ENCODE measurements around the gene GJB3.
"Not testable (repeated sequence)": the region's sequence is repeated elsewhere in the genome, so short reads cannot be mapped to it uniquely, and the experiment has no call there.

Gene GJB3

GRCh38 chr1:34786521-34787325, 5.7 kb downstream of the GJB3 start:
- peak; percentile 89 for DNase-seq

- DNase-seq, result peak; percentile 70
These were observed 6.7 kb downstream of the GJB3 start for GRCh38 chr1:34787461-34788420.

- DNase-seq, result no peak
These were observed 10.0 kb downstream of the GJB3 start for GRCh38 chr1:34790985-34791384.

GRCh38 chr1:34792424-34792823, 11.4 kb downstream of the GJB3 start:
- no peak for DNase-seq

GRCh38 chr1:34792868-34793727, 12.1 kb downstream of the GJB3 start, which contains the start of gene GJA4:
GJA4 (plus strand) TSS chr1:34792999; CDS start chr1:34794214, 1,215 bp downstream.
- DNase-seq, result no peak

GRCh38 chr1:34794001-34794789, 13.2 kb downstream of the GJB3 start:
- DNase-seq, result no peak

GRCh38 chr1:34794790-34795180, 13.8 kb downstream of the GJB3 start:
- DNase-seq, result no peak

GRCh38 chr1:34795916-34796315, 14.9 kb downstream of the GJB3 start:
- DNase-seq, result no peak

GRCh38 chr1:34796990-34797389, 16.0 kb downstream of the GJB3 start:
- DNase-seq, result no peak

GRCh38 chr1:34800214-34800613, 19.2 kb downstream of the GJB3 start:
- DNase-seq, result no peak

GRCh38 chr1:34803770-34804169, 22.8 kb downstream of the GJB3 start:
- no peak for DNase-seq

GRCh38 chr1:34806396-34806795, 25.4 kb downstream of the GJB3 start:
- no peak for DNase-seq

GRCh38 chr1:34808051-34808810, 27.2 kb downstream of the GJB3 start:
- peak; percentile 65 for DNase-seq

GRCh38 chr1:34810781-34811180, 29.8 kb downstream of the GJB3 start:
- not testable (repeated sequence) for DNase-seq

GRCh38 chr1:34816332-34816731, 35.3 kb downstream of the GJB3 start:
- DNase-seq, result no peak

- no peak for DNase-seq
These were observed 35.8 kb downstream of the GJB3 start for GRCh38 chr1:34816778-34817177.

GRCh38 chr1:34818862-34819261, 37.8 kb downstream of the GJB3 start:
- DNase-seq, result not testable (repeated sequence)

GRCh38 chr1:34822202-34822601, 41.2 kb downstream of the GJB3 start:
- no peak for DNase-seq

GRCh38 chr1:34824817-34825454, 43.9 kb downstream of the GJB3 start:
- DNase-seq, result no peak

GRCh38 chr1:34825455-34826091, 44.6 kb downstream of the GJB3 start:
- no peak for DNase-seq

Measured in NCI-H82 (cell line).